Left colon (tissue), 2 donors: ENCODE results near the gene MAST4. TPM values are rescaled to one million over a fixed set of nuclear protein-coding genes. Genes with fewer than 3 reads are reported as not detected.
"Not testable (repeated sequence)": the region's sequence is repeated elsewhere in the genome, so short reads cannot be mapped to it uniquely, and the experiment has no call there.

Experiments
- ATAC-seq: fragments of 200-7000 bp; cut with Tn5 transposase; one replicate; pipeline ENCODE4 v1.9.1; 2020; ENCODE audit warnings: mild to moderate bottlenecking, moderate library complexity
- DNase-seq, 2 donors: peaks; one replicate each; pipeline ENCODE4 v3.0.0-alpha.2; 2020
- intact Hi-C, 2 donors: fragments of 100-400 bp; cut with DNase I in 1 of 2; cut with micrococcal nuclease in 1 of 2; formaldehyde crosslinking; loops; one replicate each; pipeline versions ENCODE4 v1.11.2 to v1.14.0; 2022; cut with DNase I, micrococcal nuclease
- total RNA-seq, 2 donors: library from RNA; stranded (reverse); fragmentation: NEBNext Ultra II Directional; extraction: Animal tissue kit (Norgen Biotek cat#: 25700); gene quantifications; one replicate each; pipeline ENCODE4 v1.2.1, GENCODE V29; 2021
- donor health status: DM: no; HTN: no; CAD: no.
- donor health status: DM: yes; HTN: yes; CAD: no.

The MAST4 gene
- total RNA-seq, 2 donors from 2014 or later: 12.8 to 20.5 TPM

GRCh38 chr5:66818304-66818934 lies 222.2 kb downstream of the MAST4 start:
- no peak for ATAC-seq
- DNase-seq: no peak
- intact Hi-C loops: loop anchor here in 1 of 2 donors (10.0 kb wide), 1 partner anchor 46 kb away; no protein-coding TSS in a partner anchor

- intact Hi-C loops: loop anchor here in 1 of 2 donors (10.0 kb wide), 1 partner anchor 46 kb away; no protein-coding TSS in a partner anchor
- DNase-seq: no peak
- no peak for ATAC-seq
Observed at GRCh38 chr5:66818935-66819328, 222.7 kb downstream of the MAST4 start.

GRCh38 chr5:66820630-66821207 lies 224.5 kb downstream of the MAST4 start:
- no peak for ATAC-seq
- intact Hi-C loops: no loop called here
- DNase-seq: no peak

GRCh38 chr5:66821688-66822429 lies 225.7 kb downstream of the MAST4 start:
- ATAC-seq (no peak), DNase-seq (no peak)
- intact Hi-C loops: no loop called here

GRCh38 chr5:66822906-66823305 lies 226.7 kb downstream of the MAST4 start:
- intact Hi-C loops, DNase-seq, ATAC-seq: not testable (repeated sequence)

GRCh38 chr5:66824476-66824875 lies 228.3 kb downstream of the MAST4 start:
- DNase-seq (no peak), ATAC-seq (no peak)
- intact Hi-C loops: no loop called here

GRCh38 chr5:66826263-66826662 lies 230.1 kb downstream of the MAST4 start:
- DNase-seq (no peak), ATAC-seq (no peak)
- intact Hi-C loops: no loop called here

- DNase-seq (no peak), ATAC-seq (no peak)
- intact Hi-C loops: no loop called here
Observed at GRCh38 chr5:66826696-66827095, 230.5 kb downstream of the MAST4 start.

- ATAC-seq: no peak
Observed at GRCh38 chr5:66828046-66828547, 231.9 kb downstream of the MAST4 start.

GRCh38 chr5:66828548-66829357 lies 232.6 kb downstream of the MAST4 start:
- intact Hi-C loops: no loop called here
- ATAC-seq (peak; percentile 98), DNase-seq (peak; percentile 50 to 62)

More at GRCh38 chr5:66828046-66828547, 231.9 kb downstream of the MAST4 start:
- DNase-seq: no peak
- intact Hi-C loops: no loop called here

GRCh38 chr5:66829358-66829674 lies 233.1 kb downstream of the MAST4 start:
- ATAC-seq (no peak), DNase-seq (no peak)
- intact Hi-C loops: no loop called here

GRCh38 chr5:66829826-66830225 lies 233.6 kb downstream of the MAST4 start:
- intact Hi-C loops: no loop called here
- DNase-seq (no peak), ATAC-seq (no peak)

GRCh38 chr5:66830636-66831035 lies 234.4 kb downstream of the MAST4 start:
- no peak for DNase-seq
- intact Hi-C loops: no loop called here
- ATAC-seq: no peak

- intact Hi-C loops: no loop called here
- DNase-seq (no peak), ATAC-seq (no peak)
Observed at GRCh38 chr5:66839636-66840185, 243.5 kb downstream of the MAST4 start.

GRCh38 chr5:66840511-66841013 lies 244.4 kb downstream of the MAST4 start:
- DNase-seq (no peak), ATAC-seq (no peak)
- intact Hi-C loops: no loop called here

GRCh38 chr5:66841264-66841663 lies 245.1 kb downstream of the MAST4 start:
- intact Hi-C loops: no loop called here
- ATAC-seq (no peak), DNase-seq (no peak)

- DNase-seq: no peak
- intact Hi-C loops: no loop called here
- no peak for ATAC-seq
Observed at GRCh38 chr5:66842540-66842939, 246.3 kb downstream of the MAST4 start.

- intact Hi-C loops: no loop called here
- ATAC-seq: no peak
- no peak for DNase-seq
Observed at GRCh38 chr5:66843065-66843464, 246.9 kb downstream of the MAST4 start.
